IPS-15b (cell line): Measurements from ENCODE around the gene BAG2.

Experiments used
- H3K27me3 ChIP-seq: one replicate; pipeline ENCODE4 v1.6.1; 2013; ENCODE audit warnings: low read length; ENCODE audit not compliant: control insufficient read depth, insufficient read depth
- H3K36me3 ChIP-seq: one replicate; pipeline ENCODE4 v1.6.1; 2013; ENCODE audit warnings: low read length; ENCODE audit not compliant: control insufficient read depth, insufficient read depth
- H3K4me1 ChIP-seq: one replicate; pipeline ENCODE4 v1.6.1; 2013; ENCODE audit warnings: mild to moderate bottlenecking, low read length; ENCODE audit not compliant: control insufficient read depth, insufficient read depth
- H3K4me3 ChIP-seq: one replicate; pipeline ENCODE4 v1.5.1; 2013; ENCODE audit warnings: low read depth, low read length
- H3K9ac ChIP-seq: one replicate; pipeline ENCODE4 v1.6.1; 2013; ENCODE audit warnings: low read depth, mild to moderate bottlenecking, low read length
- H3K9me3 ChIP-seq: one replicate; pipeline ENCODE4 v1.6.1; 2013; ENCODE audit warnings: mild to moderate bottlenecking, low read length; ENCODE audit not compliant: control insufficient read depth, insufficient read depth

Gene BAG2

DNA sequence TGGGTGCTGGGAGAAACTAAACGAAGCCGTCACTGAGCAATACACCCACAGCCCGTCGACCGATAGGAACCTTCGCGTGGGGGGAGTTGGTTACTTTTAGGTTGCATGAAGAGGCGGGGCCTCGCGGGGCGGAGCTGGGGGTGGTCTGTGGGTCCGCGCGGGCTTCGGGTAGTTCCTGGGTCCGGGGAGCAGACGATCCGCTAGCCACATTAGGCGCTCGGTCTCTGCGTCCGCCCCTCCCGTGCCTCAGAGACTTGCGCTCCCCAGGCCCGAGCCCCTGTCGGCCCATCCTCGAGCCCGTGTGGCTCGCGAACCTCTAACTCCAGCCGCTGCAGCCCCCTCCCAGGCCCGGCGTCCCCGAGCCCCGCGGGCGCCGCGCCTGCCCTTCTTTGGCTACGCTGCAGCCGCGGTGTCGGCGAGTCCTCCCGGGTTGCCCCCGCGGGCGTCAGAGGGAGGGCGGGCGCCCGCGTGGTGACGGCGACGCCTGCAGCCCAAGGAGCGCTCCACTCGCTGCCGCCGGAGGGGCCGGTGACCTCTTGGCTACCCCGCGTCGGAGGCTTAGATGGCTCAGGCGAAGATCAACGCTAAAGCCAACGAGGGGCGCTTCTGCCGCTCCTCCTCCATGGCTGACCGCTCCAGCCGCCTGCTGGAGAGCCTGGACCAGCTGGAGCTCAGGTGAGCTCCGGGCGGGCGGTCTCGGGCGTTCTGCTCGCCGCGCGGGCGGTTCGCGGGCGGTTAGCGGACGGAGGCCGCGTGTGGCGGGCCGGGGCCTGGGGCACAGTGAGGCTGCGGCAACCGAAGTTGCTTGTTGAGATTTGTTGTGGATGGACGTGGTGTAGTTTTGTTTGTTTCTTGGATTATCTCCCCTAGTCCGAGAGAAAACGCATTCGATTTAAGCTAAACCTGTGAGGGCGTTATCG is at the start of gene BAG2:
BAG2 (plus strand) TSS at position 191 of the 920 bp plus-strand sequence; CDS start at position 563, 372 bp downstream.
- Histone ChIP-seq H3K36me3 (no peaks in the 10 kb centered on the region), H3K27me3 (peaks cover 9% of the 10 kb centered on the region), H3K4me3 (peak within 1 kb of the TSS; percentile 70), H3K9me3 (no peaks in the 10 kb centered on the region), H3K9ac (peak within 1 kb of the TSS; percentile 77), H3K4me1 (peaks cover 10% of the 10 kb centered on the region)

- no peaks in the 10 kb centered on the region for H3K4me1 ChIP-seq
Observed at GRCh38 chr6:57123111-57123510, 49.0 kb upstream of the BAG2 start.

GRCh38 chr6:57127763-57128162 is 44.4 kb upstream of the BAG2 start:
- Histone ChIP-seq H3K27me3 (no peaks in the 10 kb centered on the region), H3K4me1 (no peaks in the 10 kb centered on the region), H3K9ac (no peak overlapping the region), H3K36me3 (no peaks in the 10 kb centered on the region), H3K9me3 (no peaks in the 10 kb centered on the region), H3K4me3 (no peak overlapping the region)

More at GRCh38 chr6:57123111-57123510, 49.0 kb upstream of the BAG2 start:
- Histone ChIP-seq H3K27me3 (no peaks in the 10 kb centered on the region), H3K36me3 (no peaks in the 10 kb centered on the region), H3K9me3 (no peaks in the 10 kb centered on the region), H3K9ac (no peak overlapping the region), H3K4me3 (no peak overlapping the region)

DNA sequence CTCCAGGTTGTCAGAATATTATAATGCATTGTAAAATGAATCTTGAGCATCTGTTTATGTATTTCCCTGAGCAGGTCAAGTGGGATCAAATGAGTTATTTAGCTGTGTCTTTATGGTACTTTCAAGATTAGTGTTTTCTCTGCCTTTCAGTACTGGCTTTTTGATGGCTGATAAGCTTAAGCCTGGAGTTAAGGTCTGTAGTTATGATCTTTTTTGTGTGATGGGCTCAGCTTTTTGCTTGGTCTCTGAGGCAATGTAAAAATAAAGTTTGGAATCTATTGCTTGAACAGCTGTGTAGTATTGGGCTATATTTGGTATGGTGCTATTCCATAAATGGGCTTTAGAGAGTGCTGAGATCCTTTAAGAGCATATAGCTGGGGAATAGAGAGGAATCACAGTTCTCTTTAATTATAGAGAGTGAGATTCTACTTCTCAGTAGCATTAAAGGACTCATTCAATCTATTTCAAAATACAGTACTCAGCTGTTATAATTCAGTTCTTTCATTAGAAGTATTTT is 41.4 kb upstream of the BAG2 start:
- H3K9me3 ChIP-seq = no peaks in the 10 kb centered on the region
- H3K9ac ChIP-seq = no peak overlapping the region
- no peaks in the 10 kb centered on the region for H3K36me3 ChIP-seq
- H3K27me3 ChIP-seq = no peaks in the 10 kb centered on the region
- no peaks in the 10 kb centered on the region for H3K4me1 ChIP-seq
- H3K4me3 ChIP-seq = no peak overlapping the region

- Histone ChIP-seq H3K27me3 (no peaks in the 10 kb centered on the region), H3K9me3 (no peaks in the 10 kb centered on the region), H3K36me3 (no peaks in the 10 kb centered on the region), H3K4me3 (no peak overlapping the region), H3K4me1 (no peaks in the 10 kb centered on the region), H3K9ac (no peak overlapping the region)
Observed at GRCh38 chr6:57134954-57135353, 37.2 kb upstream of the BAG2 start.

DNA sequence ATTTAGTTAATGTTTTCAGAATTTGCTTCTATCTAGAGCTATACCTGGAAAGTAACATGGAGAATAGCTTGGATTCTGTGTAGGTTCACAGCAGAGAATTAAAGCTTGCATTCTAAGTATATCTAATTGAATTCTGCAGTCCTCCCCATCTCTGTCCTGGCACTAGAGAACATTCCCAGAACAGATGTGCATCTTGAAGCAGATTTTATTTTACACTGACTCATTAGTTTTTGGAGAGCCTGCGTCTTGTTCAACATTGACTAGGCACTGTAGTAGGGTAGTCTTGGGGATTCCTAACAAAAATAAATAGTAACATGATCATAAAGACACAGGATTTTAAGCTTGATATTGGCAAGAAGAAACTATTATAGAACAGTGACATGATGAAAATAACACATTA is 36.2 kb upstream of the BAG2 start:
- Histone ChIP-seq H3K36me3 (no peaks in the 10 kb centered on the region), H3K9me3 (no peaks in the 10 kb centered on the region), H3K27me3 (no peaks in the 10 kb centered on the region), H3K4me1 (no peaks in the 10 kb centered on the region), H3K9ac (no peak overlapping the region), H3K4me3 (no peak overlapping the region)

DNA sequence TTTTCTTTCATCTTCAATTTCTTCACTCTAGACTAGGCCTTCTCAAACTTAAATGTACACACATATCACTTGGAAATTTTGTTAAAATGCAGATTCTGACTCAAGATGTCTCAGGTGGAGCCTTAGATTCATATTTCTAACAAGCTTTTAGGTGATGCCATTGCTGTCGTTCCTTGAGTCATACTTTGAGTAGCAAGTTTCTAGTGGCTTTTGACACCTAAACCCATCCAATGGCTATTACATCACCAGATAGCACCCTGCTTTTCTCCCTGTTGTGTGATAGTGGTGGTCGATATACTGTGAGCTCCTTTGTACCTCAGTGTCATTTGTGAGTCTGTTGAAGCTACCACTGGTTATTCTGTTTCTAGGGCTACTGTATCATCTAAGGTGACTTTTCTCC is 34.8 kb upstream of the BAG2 start:
- Histone ChIP-seq H3K9ac (no peak overlapping the region), H3K9me3 (no peaks in the 10 kb centered on the region), H3K27me3 (no peaks in the 10 kb centered on the region), H3K4me1 (no peaks in the 10 kb centered on the region), H3K36me3 (no peaks in the 10 kb centered on the region), H3K4me3 (no peak overlapping the region)

GRCh38 chr6:57138026-57138425 is 34.1 kb upstream of the BAG2 start:
- H3K4me3 ChIP-seq = no peak overlapping the region
- H3K4me1 ChIP-seq = no peaks in the 10 kb centered on the region
- no peak overlapping the region for H3K9ac ChIP-seq
- no peaks in the 10 kb centered on the region for H3K27me3 ChIP-seq
- no peaks in the 10 kb centered on the region for H3K9me3 ChIP-seq
- no peaks in the 10 kb centered on the region for H3K36me3 ChIP-seq

GRCh38 chr6:57141451-57142177 is 30.5 kb upstream of the BAG2 start:
- Histone ChIP-seq H3K4me3 (no peak overlapping the region), H3K36me3 (no peaks in the 10 kb centered on the region), H3K9ac (no peak overlapping the region), H3K27me3 (no peaks in the 10 kb centered on the region), H3K9me3 (no peaks in the 10 kb centered on the region), H3K4me1 (no peaks in the 10 kb centered on the region)

DNA sequence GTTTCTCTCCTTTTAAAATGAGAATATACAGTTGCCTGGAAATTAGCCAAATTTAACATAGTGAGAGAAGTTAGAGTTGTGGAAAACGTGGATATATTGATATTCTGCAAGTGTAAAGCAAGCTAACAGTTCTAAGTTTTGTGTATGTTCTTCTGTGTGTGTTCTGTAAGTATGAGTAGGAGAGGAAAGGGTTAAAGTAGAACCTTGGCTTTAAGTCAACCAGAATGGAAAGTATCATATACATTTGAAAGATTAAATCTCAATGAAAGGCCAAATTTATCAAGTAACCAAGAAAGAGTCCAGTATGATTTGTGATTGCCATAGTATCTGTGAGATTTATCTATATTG is 30.0 kb upstream of the BAG2 start:
- Histone ChIP-seq H3K9ac (no peak overlapping the region), H3K4me1 (no peaks in the 10 kb centered on the region), H3K9me3 (no peaks in the 10 kb centered on the region), H3K36me3 (no peaks in the 10 kb centered on the region), H3K27me3 (no peaks in the 10 kb centered on the region), H3K4me3 (no peak overlapping the region)

GRCh38 chr6:57143690-57144089 is 28.4 kb upstream of the BAG2 start:
- Histone ChIP-seq H3K9ac (no peak overlapping the region), H3K27me3 (no peaks in the 10 kb centered on the region), H3K4me3 (no peak overlapping the region), H3K36me3 (no peaks in the 10 kb centered on the region), H3K4me1 (no peaks in the 10 kb centered on the region), H3K9me3 (no peaks in the 10 kb centered on the region)

GRCh38 chr6:57147401-57147800 is 24.7 kb upstream of the BAG2 start:
- no peaks in the 10 kb centered on the region for H3K36me3 ChIP-seq
- H3K4me3 ChIP-seq = no peak overlapping the region
- H3K9me3 ChIP-seq = no peaks in the 10 kb centered on the region
- no peaks in the 10 kb centered on the region for H3K27me3 ChIP-seq
- no peak overlapping the region for H3K9ac ChIP-seq
- no peaks in the 10 kb centered on the region for H3K4me1 ChIP-seq
